Measurements from ENCODE around the gene FCGR1A.
"Not testable (repeated sequence)": the region's sequence is repeated elsewhere in the genome, so short reads cannot be mapped to it uniquely, and the experiment has no call there.

FCGR1A gene

GRCh38 chr1:149778313-149778712, 4.2 kb upstream of the FCGR1A start:
- DNase-seq = not testable (repeated sequence)

GRCh38 chr1:149781413-149781984, 995 bp upstream of the FCGR1A start:
- not testable (repeated sequence) for DNase-seq

- not testable (repeated sequence) for DNase-seq
These were observed 795 bp downstream of the FCGR1A start for GRCh38 chr1:149783289-149783688.

GRCh38 chr1:149783868-149784267, 1.4 kb downstream of the FCGR1A start:
- not testable (repeated sequence) for DNase-seq

GRCh38 chr1:149787688-149788451, 5.4 kb downstream of the FCGR1A start:
- not testable (repeated sequence) for DNase-seq

GRCh38 chr1:149792502-149792901, 10.0 kb downstream of the FCGR1A start:
- DNase-seq = not testable (repeated sequence)

- DNase-seq = not testable (repeated sequence)
These were observed 10.5 kb downstream of the FCGR1A start for GRCh38 chr1:149792912-149793515.

GRCh38 chr1:149793885-149794284, 11.4 kb downstream of the FCGR1A start:
- not testable (repeated sequence) for DNase-seq

- not testable (repeated sequence) for DNase-seq
These were observed 19.1 kb downstream of the FCGR1A start for GRCh38 chr1:149801628-149802027.

GRCh38 chr1:149804417-149805080, 22.1 kb downstream of the FCGR1A start:
- DNase-seq = not testable (repeated sequence)

GRCh38 chr1:149810697-149811405, 28.4 kb downstream of the FCGR1A start:
- not testable (repeated sequence) for DNase-seq

- DNase-seq = not testable (repeated sequence)
These were observed 29.0 kb downstream of the FCGR1A start for GRCh38 chr1:149811514-149811889.

- DNase-seq = peak; percentile 89
These were observed 29.7 kb downstream of the FCGR1A start for GRCh38 chr1:149811890-149812829.

GRCh38 chr1:149812893-149813801, 30.7 kb downstream of the FCGR1A start:
- peak; percentile 61 for DNase-seq

GRCh38 chr1:149820387-149820786, 37.9 kb downstream of the FCGR1A start:
- DNase-seq = not testable (repeated sequence)

- not testable (repeated sequence) for DNase-seq
These were observed 44.1 kb downstream of the FCGR1A start for GRCh38 chr1:149826555-149826954.

GRCh38 chr1:149831764-149832315, 49.3 kb downstream of the FCGR1A start:
- DNase-seq = not testable (repeated sequence)

GRCh38 chr1:149832316-149833126, 50.0 kb downstream of the FCGR1A start:
- not testable (repeated sequence) for DNase-seq

- not testable (repeated sequence) for DNase-seq
These were observed 50.6 kb downstream of the FCGR1A start for GRCh38 chr1:149833144-149833543.
